HEK293T (cell line): ENCODE results near the gene CABP2.

Experiments
- CTCF ChIA-PET: fragments of 350-600 bp; formaldehyde crosslinking; extraction: SDS; loops from one replicate; lab custom pipeline; 2021; ENCODE audit warnings: antibody characterized with exemption, inconsistent platforms; lab: Yijun Ruan, JAX
- POLR2A ChIA-PET: fragments of 350-600 bp; formaldehyde crosslinking; extraction: SDS; loops from one replicate; lab custom pipeline; 2020; ENCODE audit warnings: antibody characterized with exemption, inconsistent platforms; lab: Yijun Ruan, JAX
- DNase-seq: peaks from one replicate; pipeline ENCODE4 v3.0.0; 2012; ENCODE audit warnings: mixed read lengths; ENCODE audit errors: extremely low spot score
- ARNT ChIP-seq: fragments of 450-650 bp; IDR thresholded peaks from 2 replicates; pipeline ENCODE4 v1.6.1; 2017; ENCODE audit warnings: mild to moderate bottlenecking
- BHLHE40 ChIP-seq: fragments of 450-650 bp; IDR thresholded peaks from 2 replicates; pipeline ENCODE4 v1.6.1; 2016; ENCODE audit warnings: mild to moderate bottlenecking, moderate library complexity, borderline replicate concordance
- CTBP1 ChIP-seq: fragments of 450-650 bp; IDR thresholded peaks from 2 replicates; pipeline ENCODE4 v1.6.1; 2016; ENCODE audit warnings: borderline replicate concordance
- ELF4 ChIP-seq: fragments of 450-650 bp; IDR thresholded peaks from 2 replicates; pipeline ENCODE4 v1.6.1; 2017; ENCODE audit warnings: antibody characterized with exemption
- FOXA1 ChIP-seq: fragments of 450-650 bp; IDR thresholded peaks from 2 replicates; pipeline ENCODE4 v1.6.1; 2016; ENCODE audit warnings: mild to moderate bottlenecking
- FOXK2 ChIP-seq: fragments of 450-650 bp; IDR thresholded peaks from 2 replicates; pipeline ENCODE4 v1.6.1; 2016; ENCODE audit warnings: mild to moderate bottlenecking
- FOXM1 ChIP-seq: fragments of 450-650 bp; IDR thresholded peaks from 2 replicates; pipeline ENCODE4 v1.6.1; 2017; ENCODE audit warnings: mild to moderate bottlenecking, borderline replicate concordance
- HDGF ChIP-seq: fragments of 450-650 bp; IDR thresholded peaks from 2 replicates; pipeline ENCODE4 v1.6.1; 2017; ENCODE audit warnings: antibody characterized with exemption, borderline replicate concordance
- L3MBTL2 ChIP-seq: fragments of 450-650 bp; conservative IDR thresholded peaks from 2 replicates; pipeline ENCODE4 v1.6.1; 2016; ENCODE audit warnings: mild to moderate bottlenecking
- LEF1 ChIP-seq: fragments of 450-650 bp; IDR thresholded peaks from 2 replicates; pipeline ENCODE4 v1.6.1; 2017; ENCODE audit warnings: mild to moderate bottlenecking, borderline replicate concordance
- NFRKB ChIP-seq: fragments of 450-650 bp; IDR thresholded peaks from 2 replicates; pipeline ENCODE4 v1.6.1; 2016; ENCODE audit warnings: mild to moderate bottlenecking, moderate library complexity
- SP1 ChIP-seq: fragments of 450-650 bp; IDR thresholded peaks from 2 replicates; pipeline ENCODE4 v1.6.1; 2017
- SUZ12 ChIP-seq: fragments of 450-650 bp; IDR thresholded peaks from 2 replicates; pipeline ENCODE4 v1.6.1; 2016; ENCODE audit warnings: mild to moderate bottlenecking
- TARDBP ChIP-seq: fragments of 450-650 bp; IDR thresholded peaks from 2 replicates; pipeline ENCODE4 v1.6.1; 2016
- ZNF384 ChIP-seq: fragments of 450-650 bp; IDR thresholded peaks from 2 replicates; pipeline ENCODE4 v1.6.1; 2016
- TF ChIP-seq, protein P1 (sequence below): fragments of 450-650 bp; IDR thresholded peaks from 2 replicates; pipeline ENCODE4 v1.6.1; 2016

The CABP2 gene

DNA sequence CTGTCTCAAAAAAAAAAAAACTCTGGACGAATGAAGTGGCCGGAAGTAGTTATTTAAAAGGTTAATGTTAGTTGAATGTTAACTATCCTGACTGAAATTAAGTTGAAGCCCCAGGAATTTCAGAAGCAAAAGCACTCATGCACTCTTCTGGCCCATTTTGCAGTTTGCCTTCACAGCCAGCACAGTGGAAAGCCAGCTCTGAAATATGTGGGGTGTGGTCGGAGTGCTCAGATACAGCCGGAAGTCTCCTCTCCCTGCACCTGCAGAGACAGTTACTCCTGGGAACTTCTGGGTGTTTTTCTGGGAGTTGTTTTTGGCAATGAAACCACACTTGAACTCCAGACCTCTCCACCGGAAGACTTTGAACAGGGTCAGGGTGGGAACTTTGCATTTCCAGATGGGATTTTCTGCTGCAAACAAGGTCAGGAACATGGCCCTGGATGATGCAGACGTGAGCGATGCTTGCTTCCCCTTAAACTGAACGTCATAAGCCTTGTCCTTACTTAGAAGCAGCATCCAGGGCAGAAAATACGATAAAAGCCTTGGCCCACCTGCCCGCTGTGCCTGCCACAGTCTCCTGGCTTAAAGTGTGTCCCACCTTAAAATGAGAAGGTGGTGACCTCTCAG is 21.5 kb upstream of the CABP2 start:
- TF ChIP-seq, protein P1, sequence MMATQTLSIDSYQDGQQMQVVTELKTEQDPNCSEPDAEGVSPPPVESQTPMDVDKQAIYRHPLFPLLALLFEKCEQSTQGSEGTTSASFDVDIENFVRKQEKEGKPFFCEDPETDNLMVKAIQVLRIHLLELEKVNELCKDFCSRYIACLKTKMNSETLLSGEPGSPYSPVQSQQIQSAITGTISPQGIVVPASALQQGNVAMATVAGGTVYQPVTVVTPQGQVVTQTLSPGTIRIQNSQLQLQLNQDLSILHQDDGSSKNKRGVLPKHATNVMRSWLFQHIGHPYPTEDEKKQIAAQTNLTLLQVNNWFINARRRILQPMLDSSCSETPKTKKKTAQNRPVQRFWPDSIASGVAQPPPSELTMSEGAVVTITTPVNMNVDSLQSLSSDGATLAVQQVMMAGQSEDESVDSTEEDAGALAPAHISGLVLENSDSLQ, result no peak
- no peak for TF ChIP-seq CTBP1
- TF ChIP-seq ELF4, result no peak
- no peak for TF ChIP-seq ZNF384
- no peak for TF ChIP-seq SUZ12
- TF ChIP-seq TARDBP, result no peak
- TF ChIP-seq FOXM1, result no peak
- TF ChIP-seq SP1, result no peak
- no peak for TF ChIP-seq NFRKB
- no peak for TF ChIP-seq FOXK2
- ChIA-PET CTCF (no interaction called here), POLR2A (no interaction called here)
- no peak for DNase-seq

DNA sequence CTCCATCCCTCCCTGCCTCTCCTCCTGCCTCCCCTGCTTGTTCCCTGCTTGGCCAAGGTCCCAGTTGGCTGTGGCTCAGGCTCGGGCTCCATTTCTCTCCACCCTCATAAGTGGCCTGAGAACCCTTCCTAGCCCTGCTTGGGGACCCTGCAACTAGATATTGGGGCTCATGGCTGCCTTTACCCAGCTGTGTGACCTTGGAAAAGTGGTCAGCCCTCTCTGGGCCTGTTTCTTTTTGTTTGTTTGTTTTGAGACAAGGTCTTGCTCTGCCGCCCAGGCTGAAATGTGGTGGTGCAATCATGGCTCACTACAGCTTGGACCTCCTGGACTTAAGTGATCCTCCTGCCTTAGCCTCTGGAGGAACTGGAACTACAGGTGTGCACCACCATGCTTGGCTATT is 20.3 kb upstream of the CABP2 start:
- CTCF ChIA-PET, result no interaction called here
- TF ChIP-seq, protein P1, result no peak
- TF ChIP-seq CTBP1, result no peak
- TF ChIP-seq NFRKB, result no peak
- no peak for TF ChIP-seq HDGF
- no peak for TF ChIP-seq L3MBTL2
- no peak for TF ChIP-seq FOXK2
- TF ChIP-seq SP1, result no peak
- TF ChIP-seq FOXA1, result no peak
- no peak for TF ChIP-seq ELF4
- no peak for TF ChIP-seq TARDBP
- TF ChIP-seq BHLHE40, result no peak
- TF ChIP-seq ZNF384, result no peak
- TF ChIP-seq FOXM1, result no peak
- no peak for TF ChIP-seq LEF1
- POLR2A ChIA-PET, result no interaction called here

DNA sequence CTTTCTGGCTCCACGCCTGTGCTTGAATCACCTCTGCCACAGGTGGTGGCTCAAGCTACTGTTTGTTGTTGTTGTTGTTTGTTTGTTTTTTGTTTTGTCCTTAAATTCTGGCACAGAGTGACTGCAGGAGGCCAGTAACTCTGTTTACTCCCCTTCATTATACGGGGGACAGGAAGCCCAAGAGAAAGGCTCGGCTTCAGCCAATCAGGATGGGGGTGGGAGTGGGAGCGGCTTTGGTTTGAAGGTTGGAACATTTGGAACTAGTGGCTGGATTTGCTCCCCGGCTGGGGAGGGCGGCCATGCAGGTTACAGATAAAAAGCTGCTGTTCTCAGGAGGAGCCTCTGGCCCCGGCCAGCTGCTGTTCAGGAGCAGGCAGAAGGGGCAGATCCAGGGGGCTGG is 19.7 kb upstream of the CABP2 start:
- DNase-seq, result no peak
- POLR2A ChIA-PET, result no interaction called here
- TF ChIP-seq ARNT (no peak), L3MBTL2 (no peak), NFRKB (no peak), HDGF (no peak), LEF1 (no peak), ZNF384 (no peak), FOXA1 (no peak), CTBP1 (no peak), SP1 (no peak), FOXK2 (no peak), ELF4 (no peak), TARDBP (no peak), FOXM1 (no peak), SUZ12 (no peak), BHLHE40 (no peak)
- TF ChIP-seq, protein P1, result no peak
- CTCF ChIA-PET, result no interaction called here

More for the DNA sequence above, 20.3 kb upstream of the CABP2 start:
- no peak for DNase-seq

DNA sequence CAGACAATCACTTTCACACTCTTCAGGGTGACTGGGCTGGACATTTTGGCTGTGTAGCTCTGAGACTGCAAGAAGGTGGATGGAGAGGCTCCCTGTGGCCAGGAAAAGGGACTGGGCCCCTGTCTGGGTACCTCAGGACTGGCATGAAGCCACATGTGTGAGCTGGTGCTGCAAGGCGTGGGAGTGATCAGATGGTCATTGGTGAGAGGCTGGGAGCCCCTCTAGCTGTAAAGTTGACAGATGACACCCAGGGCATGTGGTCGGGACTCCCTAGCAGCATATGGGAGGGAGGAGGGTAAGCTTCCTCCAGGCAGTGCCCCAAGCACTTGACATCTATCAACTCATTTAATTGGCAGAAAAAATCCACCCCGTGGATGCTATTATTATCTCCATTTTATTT is 18.9 kb upstream of the CABP2 start:
- POLR2A ChIA-PET, result interaction anchor here (1.0 kb wide), 1 partner anchor 41 kb away, joined by 3 read pairs; the partner anchor contains the start of gene GSTP1

DNA sequence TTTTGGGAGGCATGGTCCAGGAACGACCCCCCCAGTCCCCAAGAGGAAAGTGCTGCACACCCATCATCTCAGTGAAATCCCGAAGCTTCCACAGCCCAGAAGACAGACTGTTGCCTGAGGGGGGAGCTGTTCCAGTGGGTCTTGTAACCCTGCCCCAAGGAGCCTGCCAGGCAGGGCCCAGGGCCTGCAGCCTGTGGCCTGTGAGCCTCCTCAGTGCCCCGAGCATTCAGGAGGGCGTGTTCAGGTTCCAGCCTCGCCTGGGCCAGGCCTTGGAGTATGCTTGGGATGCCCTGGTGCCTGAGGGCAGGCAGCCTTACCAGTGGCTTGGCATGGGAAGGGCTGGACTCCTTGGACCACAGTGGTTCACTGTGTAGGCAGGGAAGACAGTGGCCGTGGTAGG is 18.0 kb upstream of the CABP2 start:
- ChIA-PET CTCF (no interaction called here), POLR2A (interaction anchor here (1.0 kb wide), 1 partner anchor 42 kb away, joined by 3 read pairs; the partner anchor contains the start of gene GSTP1)
- DNase-seq, result no peak
- TF ChIP-seq CTBP1, result no peak
- no peak for TF ChIP-seq ARNT
- TF ChIP-seq LEF1, result no peak
- TF ChIP-seq NFRKB, result no peak
- no peak for TF ChIP-seq FOXA1
- no peak for TF ChIP-seq FOXK2

More for the DNA sequence above, 18.9 kb upstream of the CABP2 start:
- CTCF ChIA-PET, result no interaction called here
- TF ChIP-seq SP1 (no peak), FOXM1 (no peak), ELF4 (no peak), L3MBTL2 (no peak), HDGF (no peak), ARNT (no peak), SUZ12 (no peak), ZNF384 (no peak), FOXA1 (no peak), FOXK2 (no peak), LEF1 (no peak), CTBP1 (no peak), TARDBP (no peak), NFRKB (no peak), BHLHE40 (no peak)
- TF ChIP-seq, protein P1, result no peak
- no peak for DNase-seq
